ENCODE results near the gene COQ10A. TPM values are rescaled to one million over a fixed set of nuclear protein-coding genes. Genes with fewer than 3 reads are reported as not detected.
"Not testable (repeated sequence)": the region's sequence is repeated elsewhere in the genome, so short reads cannot be mapped to it uniquely, and the experiment has no call there.

Gene COQ10A
- total and polyA plus RNA-seq, 2 of the 13 experiments (the other 11 are each of a cell fraction or from before 2014, with no cell fraction given): 21.0 to 37.3 TPM

- not testable (repeated sequence) for ATAC-seq
These were observed 3.8 kb upstream of the COQ10A start for GRCh38 chr12:56262955-56263354.

More at GRCh38 chr12:56262955-56263354, 3.8 kb upstream of the COQ10A start:
- peaks cover 22% of the 10 kb centered on the region for H3K4me1 ChIP-seq (ENCODE audit: insufficient read depth, low read length)
- DNase-seq (ENCODE audit: low spot score); H3K9ac ChIP-seq (ENCODE audit: insufficient read depth, low read depth, low read length); BruUV-seq (replicated peaks); in situ Hi-C loops (cut with HindIII; ENCODE audit: extremely low pct_ligation_motif_present, low pct_unique_long_range_greater_than_20kb); H3K4me3 ChIP-seq (replicated peaks in 1 of 3; ENCODE audit: insufficient read depth in 1 of 3, low read depth in 2 of 3, low read length in 3 of 3); FAIRE-seq; H3K9me3 ChIP-seq (ENCODE audit: low read length); H3K4me2 ChIP-seq (ENCODE audit: low read depth, low read length); intact Hi-C loops (cut with micrococcal nuclease; ENCODE audit: unreplicated experiment); H3K79me2 ChIP-seq (ENCODE audit: insufficient read depth, low read length); H4K20me1 ChIP-seq (ENCODE audit: insufficient read depth, low read length); CTCF ChIA-PET (ENCODE audit: low intra/inter-chr PET ratio, low total read pairs); H3K27me3 ChIP-seq (ENCODE audit: control insufficient read depth in 1 of 2, insufficient read depth in 2 of 2, low read length in 2 of 2); POLR2A ChIA-PET; H2AFZ ChIP-seq (ENCODE audit: low read length); H3K27ac ChIP-seq (ENCODE audit: extremely low read length, insufficient read depth, low read length); H3K36me3 ChIP-seq (replicated peaks in 1 of 2; ENCODE audit: control insufficient read depth in 1 of 2, insufficient read depth in 2 of 2, low read length in 2 of 2): not testable (repeated sequence)
- 69% methylated on average over 7 of the region's 7 CpGs for WGBS (ENCODE audit: low lambda C conversion rate)
- 0 out of 2 replicates have a peak, but pooled peaks have one; percentile 8 for TF ChIP-seq CTCF (CRISPR knock-in tag; IDR thresholded peaks at IDR 0.05)

All from HepG2 (cell line).